NAMALWA (cell line): Measurements from ENCODE around the gene STK24.

Source experiments
- DNase-seq: peaks from one replicate; pipeline ENCODE4 v3.0.0-alpha.2; 2015; ENCODE audit warnings: low spot score

Gene STK24

GRCh38 chr13:98511435-98511834, 65.5 kb downstream of the STK24 start:
- DNase-seq = no peak

GRCh38 chr13:98510156-98510509, 66.8 kb downstream of the STK24 start:
- no peak for DNase-seq

GRCh38 chr13:98509271-98510155, 67.4 kb downstream of the STK24 start:
- peak; percentile 67 for DNase-seq

- no peak for DNase-seq
These were observed 68.2 kb downstream of the STK24 start for GRCh38 chr13:98508685-98509084.

- no peak for DNase-seq
These were observed 68.6 kb downstream of the STK24 start for GRCh38 chr13:98508280-98508679.

GRCh38 chr13:98507282-98507797, 69.6 kb downstream of the STK24 start:
- DNase-seq = no peak

- no peak for DNase-seq
These were observed 70.1 kb downstream of the STK24 start for GRCh38 chr13:98506728-98507230.

- no peak for DNase-seq
These were observed 70.6 kb downstream of the STK24 start for GRCh38 chr13:98506322-98506721.

GRCh38 chr13:98505217-98505616, 71.7 kb downstream of the STK24 start:
- DNase-seq = peak; percentile 41

GRCh38 chr13:98504371-98504963, 72.4 kb downstream of the STK24 start:
- no peak for DNase-seq

GRCh38 chr13:98504029-98504351, 72.9 kb downstream of the STK24 start:
- no peak for DNase-seq

- no peak for DNase-seq
These were observed 73.5 kb downstream of the STK24 start for GRCh38 chr13:98503175-98504028.

- DNase-seq = no peak
These were observed 75.9 kb downstream of the STK24 start for GRCh38 chr13:98500963-98501421.

GRCh38 chr13:98496966-98497365, 79.9 kb downstream of the STK24 start:
- no peak for DNase-seq

- DNase-seq = no peak
These were observed 80.5 kb downstream of the STK24 start for GRCh38 chr13:98496479-98496791.

- DNase-seq = no peak
These were observed 81.1 kb downstream of the STK24 start for GRCh38 chr13:98495627-98496478.

- DNase-seq = no peak
These were observed 82.1 kb downstream of the STK24 start for GRCh38 chr13:98494769-98495168.

GRCh38 chr13:98493042-98493712, 83.7 kb downstream of the STK24 start:
- no peak for DNase-seq

GRCh38 chr13:98492335-98493041, 84.4 kb downstream of the STK24 start:
- DNase-seq = no peak

- DNase-seq = no peak
These were observed 86.0 kb downstream of the STK24 start for GRCh38 chr13:98490866-98491265.
